SK-N-MC (cell line): Measurements from ENCODE around the gene SMYD1.

Source experiments
- EZH2 ChIP-seq: fragments of 200-600 bp; sonication (generic); IDR thresholded peaks from one replicate; pipeline ENCODE4 v1.6.1; 2017; ENCODE audit warnings: antibody characterized with exemption
- POLR2AphosphoS5 ChIP-seq: IDR thresholded peaks from 2 replicates; pipeline ENCODE4 v1.6.1; 2012; ENCODE audit warnings: mild to moderate bottlenecking, low read depth, low read length, borderline replicate concordance

- no peak for TF ChIP-seq POLR2AphosphoS5
- TF ChIP-seq EZH2 = no peak
Observed at GRCh38 chr2:88128654-88129312, 61.2 kb downstream of the SMYD1 start.
